MCF 10A (cell line): ENCODE results near the gene VPREB1. TPM values are rescaled to one million over a fixed set of nuclear protein-coding genes. Genes with fewer than 3 reads are reported as not detected.

Experiments
- BruUV-seq: library from RNA; stranded (reverse); fragments of 400-500 nt; replicated peaks from 2 replicates; lab custom pipeline; 2021; lab: Mats Ljungman, UMichigan
- CTCF ChIA-PET: fragments of 300-600 bp; sonication (Branson Sonifier 250); formaldehyde crosslinking; extraction: SDS; loops from one replicate; lab custom pipeline; 2021; ENCODE audit warnings: antibody characterized with exemption, inconsistent platforms; lab: Yijun Ruan, JAX
- POLR2A ChIA-PET: fragments of 300-600, 350-650 bp; sonication (Branson Sonifier 250); formaldehyde crosslinking; extraction: SDS; loops from one replicate; lab custom pipeline; 2020; ENCODE audit warnings: antibody characterized with exemption, inconsistent platforms; lab: Yijun Ruan, JAX
- DNase-seq: peaks from one replicate; pipeline ENCODE4 v3.0.0-alpha.2; 2018; ENCODE audit not compliant: unreplicated experiment
- H3K27ac Mint-ChIP-seq: one replicate; pipeline ENCODE4 v1.8.0; 2022; ENCODE audit warnings: mild to moderate bottlenecking, low read depth, mixed read lengths; ENCODE audit not compliant: unreplicated experiment
- H3K27me3 Mint-ChIP-seq: one replicate; pipeline ENCODE4 v1.8.0; 2022; ENCODE audit warnings: mixed read lengths; ENCODE audit not compliant: insufficient read depth, unreplicated experiment
- H3K36me3 Mint-ChIP-seq: one replicate; pipeline ENCODE4 v1.8.0; 2022; ENCODE audit warnings: mild to moderate bottlenecking, moderate library complexity, mixed read lengths; ENCODE audit not compliant: insufficient read depth, unreplicated experiment
- H3K4me1 Mint-ChIP-seq: one replicate; pipeline ENCODE4 v1.8.0; 2022; ENCODE audit warnings: mixed read lengths; ENCODE audit not compliant: insufficient read depth, unreplicated experiment
- H3K4me3 Mint-ChIP-seq: one replicate; pipeline ENCODE4 v1.8.0; 2022; ENCODE audit warnings: mild to moderate bottlenecking, moderate library complexity, mixed read lengths; ENCODE audit not compliant: unreplicated experiment
- H3K9me3 Mint-ChIP-seq: one replicate; pipeline ENCODE4 v1.8.0; 2022; ENCODE audit warnings: mixed read lengths; ENCODE audit not compliant: unreplicated experiment
- CTCF ChIP-seq: fragments of 200-600 bp; IDR thresholded peaks from one replicate; pipeline ENCODE4 v1.8.0; 2022; ENCODE audit warnings: antibody characterized with exemption, mild to moderate bottlenecking; ENCODE audit not compliant: unreplicated experiment
- intact Hi-C: fragments of 100-400 bp; cut with micrococcal nuclease; formaldehyde crosslinking; loops from 2 replicates; pipeline ENCODE4 v1.14.1; 2022
- total RNA-seq: library from RNA; stranded (reverse); gene quantifications from 2 replicates; pipeline ENCODE4 v1.2.3, GENCODE V29; 2022

Gene VPREB1
- total RNA-seq, 1 experiment from 2014 or later = not detected

GRCh38 chr22:22242488-22242887, 2.1 kb upstream of the VPREB1 start:
- H3K4me3 Mint-ChIP-seq = no peak overlapping the region

DNA sequence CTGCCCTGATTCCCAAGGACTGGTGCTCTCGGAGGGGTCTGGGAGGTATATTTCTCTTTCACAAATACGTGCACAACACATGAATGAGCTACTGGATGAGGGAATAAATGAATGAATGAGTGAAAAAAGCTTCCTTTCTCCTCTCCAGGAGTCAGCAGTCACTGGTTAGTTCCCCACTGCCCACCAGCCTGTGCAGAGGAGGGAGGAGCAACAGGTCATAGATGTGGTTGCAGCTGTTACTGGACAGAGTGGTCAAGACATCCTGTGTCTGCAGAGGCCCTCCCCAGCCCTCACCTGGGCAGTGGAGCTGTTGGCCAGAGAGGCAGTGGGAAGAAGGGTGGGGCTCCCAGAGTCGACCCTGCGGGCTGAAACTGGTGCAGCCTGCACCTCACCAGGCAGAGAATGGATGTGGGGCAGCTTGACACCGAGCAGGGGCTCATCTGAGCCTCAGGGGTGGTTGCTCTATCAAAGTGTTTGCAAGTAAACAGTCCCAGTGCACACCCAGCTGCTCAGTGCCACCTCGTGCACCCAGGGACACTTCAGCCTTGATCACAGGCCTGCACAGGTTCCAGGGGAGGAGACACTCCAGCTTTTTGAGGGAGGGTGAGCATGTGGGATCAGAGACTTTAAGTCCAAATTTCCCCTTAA, 1.4 kb upstream of the VPREB1 start:
- Mint-ChIP-seq H3K27ac (no peak overlapping the region), H3K36me3 (no peaks in the 10 kb centered on the region), H3K4me1 (no peaks in the 10 kb centered on the region), H3K9me3 (no peaks in the 10 kb centered on the region), H3K27me3 (peaks cover 23% of the 10 kb centered on the region), H3K4me3 (no peak overlapping the region)
- intact Hi-C loops = no loop called here
- no TSS peak for BruUV-seq
- DNase-seq = no peak
- ChIA-PET POLR2A (no interaction called here), CTCF (interaction anchor here (0.7 to 1.7 kb wide), 5 partner anchors 9 to 78 kb away, joined by 3 to 8 read pairs (median 3); no protein-coding TSS in a partner anchor)
- no peak for TF ChIP-seq CTCF

More at GRCh38 chr22:22242488-22242887, 2.1 kb upstream of the VPREB1 start:
- H3K27ac Mint-ChIP-seq = no peak overlapping the region
- no TSS peak for BruUV-seq
- no peak for DNase-seq
- CTCF ChIA-PET = interaction anchor here (0.7 to 1.7 kb wide), 3 partner anchors 10 to 79 kb away, joined by 3 to 8 read pairs (median 4); no protein-coding TSS in a partner anchor
- no peak for TF ChIP-seq CTCF
- H3K27me3 Mint-ChIP-seq = peaks cover 23% of the 10 kb centered on the region
- no peaks in the 10 kb centered on the region for H3K36me3 Mint-ChIP-seq
- no peaks in the 10 kb centered on the region for H3K4me1 Mint-ChIP-seq
- POLR2A ChIA-PET = no interaction called here
- no peaks in the 10 kb centered on the region for H3K9me3 Mint-ChIP-seq
- intact Hi-C loops = no loop called here

DNA sequence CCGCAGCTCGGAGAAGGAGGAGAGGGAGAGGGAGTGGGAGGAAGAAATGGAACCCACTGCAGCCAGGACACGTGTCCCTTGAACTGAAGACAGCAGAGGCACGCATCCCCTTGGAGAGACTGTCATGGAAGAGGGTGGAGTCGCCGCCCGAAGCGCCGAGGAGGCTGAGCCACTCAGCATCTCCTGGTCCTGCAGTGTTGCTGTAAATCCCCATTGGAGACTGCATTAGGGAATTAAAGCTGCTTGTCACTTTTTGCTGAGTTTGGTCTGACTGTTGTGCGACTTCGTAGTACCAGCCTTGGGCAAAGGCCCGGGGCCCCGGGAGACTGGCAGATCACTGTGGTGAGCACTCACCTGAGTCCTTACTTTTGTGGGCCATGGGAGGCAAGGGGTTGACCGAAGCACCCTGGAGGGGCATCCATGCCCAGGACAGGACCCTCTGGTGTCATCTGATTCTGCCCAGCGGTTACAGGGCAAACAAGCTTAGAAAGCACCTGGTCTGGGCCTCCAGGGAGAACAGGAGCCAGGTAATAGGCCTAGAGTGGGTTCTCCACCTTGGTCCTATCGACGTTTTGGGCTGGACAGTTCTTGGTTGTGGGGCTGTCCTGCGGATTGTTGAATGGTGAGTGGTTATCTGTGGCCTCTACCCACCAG, 797 bp downstream of the VPREB1 start:
- Mint-ChIP-seq H3K27me3 (peaks cover 30% of the 10 kb centered on the region), H3K27ac (no peak overlapping the region), H3K9me3 (no peaks in the 10 kb centered on the region), H3K4me3 (no peak overlapping the region), H3K4me1 (no peaks in the 10 kb centered on the region), H3K36me3 (no peaks in the 10 kb centered on the region)
- intact Hi-C loops = no loop called here
- ChIA-PET POLR2A (interaction anchor here (0.6 kb wide), 1 partner anchor 257 kb away, joined by 3 read pairs; no protein-coding TSS in a partner anchor), CTCF (interaction anchor here (1.0 kb wide), 1 partner anchor 49 kb away, joined by 3 read pairs; no protein-coding TSS in a partner anchor)
- BruUV-seq = no TSS peak
- DNase-seq = no peak
- TF ChIP-seq CTCF = no peak

GRCh38 chr22:22245935-22246525, 1.4 kb downstream of the VPREB1 start:
- no peak overlapping the region for H3K27ac Mint-ChIP-seq
- ChIA-PET POLR2A (no interaction called here), CTCF (interaction anchor here (0.6 to 1.0 kb wide), 3 partner anchors 10 to 161 kb away, joined by 3 read pairs; no protein-coding TSS in a partner anchor)

More at GRCh38 chr22:22245935-22246525, 1.4 kb downstream of the VPREB1 start:
- no peak for DNase-seq
- no TSS peak for BruUV-seq
- Mint-ChIP-seq H3K27me3 (peaks cover 23% of the 10 kb centered on the region), H3K9me3 (no peaks in the 10 kb centered on the region), H3K36me3 (no peaks in the 10 kb centered on the region), H3K4me1 (no peaks in the 10 kb centered on the region), H3K4me3 (no peak overlapping the region)
- intact Hi-C loops = no loop called here
- no peak for TF ChIP-seq CTCF
